Hepatocyte (in vitro differentiated cells): ENCODE measurements around the gene SEC24D.

Experiments used
- CTCF ChIP-seq: fragments of 200-600 bp; sonication (generic); IDR thresholded peaks from 2 replicates; pipeline ENCODE4 v1.5.1; 2016; ENCODE audit warnings: antibody characterized with exemption, mild to moderate bottlenecking; ENCODE audit not compliant: poor library complexity
- EZH2phosphoT487 ChIP-seq: fragments of 200-600 bp; sonication (generic); IDR thresholded peaks from one replicate; pipeline ENCODE4 v1.6.1; 2018; ENCODE audit warnings: antibody characterized with exemption, mild to moderate bottlenecking, low read depth, moderate library complexity; ENCODE audit not compliant: unreplicated experiment, severe bottlenecking

DNA sequence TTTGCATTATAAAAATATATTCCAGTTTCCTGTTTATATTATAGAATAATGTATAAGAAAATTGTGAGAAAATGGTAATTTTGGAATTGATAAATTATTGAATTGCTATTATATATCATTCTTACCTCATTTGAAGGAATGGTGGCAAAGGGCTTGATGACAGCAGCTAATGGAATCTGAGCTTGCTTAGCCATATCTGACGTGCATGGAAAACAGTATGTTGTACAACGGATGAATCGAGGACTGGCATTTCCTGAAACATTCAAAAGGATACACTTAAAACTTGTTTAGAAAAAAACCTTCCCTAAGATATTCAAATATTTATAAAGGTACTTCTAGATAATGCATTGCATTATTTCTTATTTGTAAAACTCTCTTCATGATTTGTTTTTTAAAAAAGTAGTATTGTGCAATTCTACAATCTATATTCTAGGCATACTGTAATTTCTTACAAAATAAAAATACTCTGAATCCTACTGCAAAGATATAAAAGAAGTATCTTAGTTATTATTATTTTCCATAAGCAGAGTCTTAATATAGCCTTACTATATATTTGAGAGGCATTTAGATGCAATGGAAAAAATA, 38.3 kb downstream of the SEC24D start:
- TF ChIP-seq EZH2phosphoT487 = no peak
- no peak for TF ChIP-seq CTCF
